GM12875 (cell line): Measurements from ENCODE around the gene ECEL1.

Experiments
- H3K4me3 ChIP-seq: one replicate; pipeline ENCODE4 v1.5.1; 2011; ENCODE audit warnings: low read depth, low read length, control low read depth
- CTCF ChIP-seq: IDR thresholded peaks from 2 replicates; pipeline ENCODE4 v1.5.1; 2011; ENCODE audit warnings: low read depth, mild to moderate bottlenecking, control low read depth, inconsistent platforms, low read length, moderate library complexity, borderline replicate concordance; ENCODE audit not compliant: insufficient read depth

Gene ECEL1

GRCh38 chr2:232481322-232482140 lies 6.1 kb downstream of the ECEL1 start:
- no peak for TF ChIP-seq CTCF
- no peak overlapping the region for H3K4me3 ChIP-seq

GRCh38 chr2:232480201-232481190 lies 7.1 kb downstream of the ECEL1 start:
- no peak overlapping the region for H3K4me3 ChIP-seq
- TF ChIP-seq CTCF, result no peak

- no peak for TF ChIP-seq CTCF
- H3K4me3 ChIP-seq, result no peak overlapping the region
Observed at GRCh38 chr2:232479341-232480200, 8.1 kb downstream of the ECEL1 start.

- no peak for TF ChIP-seq CTCF
- no peak overlapping the region for H3K4me3 ChIP-seq
Observed at GRCh38 chr2:232478571-232479340, 8.9 kb downstream of the ECEL1 start.

- TF ChIP-seq CTCF, result no peak
- no peak overlapping the region for H3K4me3 ChIP-seq
Observed at GRCh38 chr2:232477751-232478510, 9.7 kb downstream of the ECEL1 start.
